Stimulated activated CD4-positive, alpha-beta T cell treated with anti-CD3 and anti-CD28 coated beads, Interleukin-1b, Interleukin-23, amount 100 ng/mL, for 1 hour (primary cell): ENCODE measurements around the gene ROMO1.
"Not testable (repeated sequence)": the region's sequence is repeated elsewhere in the genome, so short reads cannot be mapped to it uniquely, and the experiment has no call there.

ENCODE experiments used
- DNase-seq, 2 donors: peaks; one replicate each; pipeline ENCODE4 v3.0.0-alpha.2; 2020; ENCODE audit warnings: low read depth in 2 of 2

The ROMO1 gene

GRCh38 chr20:35680452-35681183 lies 18.6 kb upstream of the ROMO1 start:
- DNase-seq: no peak

GRCh38 chr20:35681960-35682359 lies 17.2 kb upstream of the ROMO1 start:
- DNase-seq: no peak

GRCh38 chr20:35685368-35685767 lies 13.8 kb upstream of the ROMO1 start:
- DNase-seq: not testable (repeated sequence)

- not testable (repeated sequence) for DNase-seq
Measured at GRCh38 chr20:35686872-35687271, 12.3 kb upstream of the ROMO1 start.

GRCh38 chr20:35690265-35690664 lies 8.9 kb upstream of the ROMO1 start:
- DNase-seq: no peak

GRCh38 chr20:35695245-35695749 lies 3.9 kb upstream of the ROMO1 start:
- no peak for DNase-seq

- DNase-seq: no peak
Measured at GRCh38 chr20:35695978-35696377, 3.2 kb upstream of the ROMO1 start.

- no peak for DNase-seq
Measured at GRCh38 chr20:35697696-35698297, 1.4 kb upstream of the ROMO1 start.

GRCh38 chr20:35698298-35699126 lies 693 bp upstream of the ROMO1 start:
- no peak for DNase-seq

GRCh38 chr20:35699957-35700624 lies 886 bp downstream of the ROMO1 start:
- DNase-seq: no peak

GRCh38 chr20:35700625-35701148 lies 1.5 kb downstream of the ROMO1 start:
- no peak for DNase-seq

GRCh38 chr20:35702051-35702823 lies 3.0 kb downstream of the ROMO1 start:
- no peak for DNase-seq

- DNase-seq: no peak
Measured at GRCh38 chr20:35702824-35703695, 3.9 kb downstream of the ROMO1 start.

GRCh38 chr20:35704514-35705261 lies 5.5 kb downstream of the ROMO1 start:
- DNase-seq: no peak

GRCh38 chr20:35705894-35706293 lies 6.7 kb downstream of the ROMO1 start:
- not testable (repeated sequence) for DNase-seq

GRCh38 chr20:35706591-35707529 lies 7.7 kb downstream of the ROMO1 start:
- DNase-seq: not testable (repeated sequence)

GRCh38 chr20:35708502-35708901 lies 9.3 kb downstream of the ROMO1 start:
- DNase-seq: no peak

- DNase-seq: no peak
Measured at GRCh38 chr20:35709259-35709658, 10.1 kb downstream of the ROMO1 start.
